ENCODE data around the gene ARHGEF12.

DNA sequence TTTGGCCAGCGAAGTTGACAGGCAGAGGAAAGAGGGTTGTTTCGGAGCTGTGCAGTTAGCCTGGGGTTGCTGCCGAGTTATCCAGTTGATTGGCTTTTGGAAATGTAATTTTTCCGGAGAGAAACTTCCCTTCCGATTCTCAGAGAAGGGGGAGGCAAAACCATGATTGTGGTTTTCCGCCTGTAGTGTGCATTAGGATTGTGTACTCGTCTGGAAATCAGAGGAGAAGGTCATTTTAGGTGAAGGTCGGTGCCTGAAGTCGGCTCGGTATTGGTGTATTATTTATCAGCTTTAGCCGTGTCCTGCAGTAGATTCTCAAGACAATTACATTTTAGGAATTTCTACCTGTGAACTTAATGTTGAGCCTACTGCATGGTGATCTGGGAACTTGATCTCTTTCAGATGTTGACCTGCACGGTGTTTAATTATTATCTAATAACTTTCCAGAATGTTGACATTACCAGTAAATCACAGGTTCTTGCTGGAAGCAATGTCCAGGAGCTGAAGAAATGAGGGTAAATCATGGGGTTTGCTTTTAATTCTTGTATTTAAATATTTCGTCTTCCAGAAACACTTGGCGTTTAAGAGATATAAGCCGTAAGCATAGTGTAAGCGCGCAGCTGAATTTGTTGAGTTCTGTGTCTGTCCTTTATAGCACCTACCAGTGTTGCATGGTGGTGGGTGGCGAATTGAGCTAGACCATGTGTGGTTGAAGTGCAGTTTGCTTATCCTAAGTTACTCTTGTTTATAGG, 1.3 kb downstream of the ARHGEF12 start:
- TF ChIP-seq, protein P1, sequence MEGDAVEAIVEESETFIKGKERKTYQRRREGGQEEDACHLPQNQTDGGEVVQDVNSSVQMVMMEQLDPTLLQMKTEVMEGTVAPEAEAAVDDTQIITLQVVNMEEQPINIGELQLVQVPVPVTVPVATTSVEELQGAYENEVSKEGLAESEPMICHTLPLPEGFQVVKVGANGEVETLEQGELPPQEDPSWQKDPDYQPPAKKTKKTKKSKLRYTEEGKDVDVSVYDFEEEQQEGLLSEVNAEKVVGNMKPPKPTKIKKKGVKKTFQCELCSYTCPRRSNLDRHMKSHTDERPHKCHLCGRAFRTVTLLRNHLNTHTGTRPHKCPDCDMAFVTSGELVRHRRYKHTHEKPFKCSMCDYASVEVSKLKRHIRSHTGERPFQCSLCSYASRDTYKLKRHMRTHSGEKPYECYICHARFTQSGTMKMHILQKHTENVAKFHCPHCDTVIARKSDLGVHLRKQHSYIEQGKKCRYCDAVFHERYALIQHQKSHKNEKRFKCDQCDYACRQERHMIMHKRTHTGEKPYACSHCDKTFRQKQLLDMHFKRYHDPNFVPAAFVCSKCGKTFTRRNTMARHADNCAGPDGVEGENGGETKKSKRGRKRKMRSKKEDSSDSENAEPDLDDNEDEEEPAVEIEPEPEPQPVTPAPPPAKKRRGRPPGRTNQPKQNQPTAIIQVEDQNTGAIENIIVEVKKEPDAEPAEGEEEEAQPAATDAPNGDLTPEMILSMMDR (conservative IDR thresholded peaks at IDR 0.05; ENCODE audit: low read depth in 2 of 2): no peak
- TF ChIP-seq EZH2 (IDR thresholded peaks at IDR 0.05; ENCODE audit: low read depth, unreplicated experiment) (no peak), EZH2phosphoT487 (IDR thresholded peaks at IDR 0.05; ENCODE audit: unreplicated experiment) (no peak), REST (IDR thresholded peaks at IDR 0.05; ENCODE audit: unreplicated experiment) (no peak), POLR2AphosphoS5 (IDR thresholded peaks at IDR 0.05; ENCODE audit: low read depth) (no peak), ETS1 (IDR thresholded peaks at IDR 0.05) (no peak), CREB1 (CRISPR knock-in tag; IDR thresholded peaks at IDR 0.05; ENCODE audit: low read depth) (no peak), JUNB (IDR thresholded peaks at IDR 0.05; ENCODE audit: unreplicated experiment) (no peak), NANOG (IDR thresholded peaks at IDR 0.05; ENCODE audit: borderline replicate concordance) (no peak), ZNF114 (CRISPR knock-in tag; IDR thresholded peaks at IDR 0.05) (no peak), STAT1 (IDR thresholded peaks at IDR 0.05; ENCODE audit: unreplicated experiment) (no peak), ZNF331 (CRISPR knock-in tag; IDR thresholded peaks at IDR 0.05; ENCODE audit: low read depth) (no peak), ZNF462 (CRISPR knock-in tag; IDR thresholded peaks at IDR 0.05) (no peak)
